Tibial artery (tissue), 4 donors: ENCODE measurements around the gene NOP9.
A peak's percentile ranks its signal among the peaks of the same experiment; 100 is the strongest.

ENCODE experiments used
- DNase-seq, 2 donors: peaks; one replicate each; pipeline ENCODE4 v3.0.0-alpha.2; 2019
- H3K27ac ChIP-seq, 2 donors: fragments of 200-600 bp; sonication (generic) in 1 of 2; 1 replicate in 1 of 2; 2 replicates in 1 of 2; pipeline ENCODE4 v1.5.1; 2018 to 2019; ENCODE audit warnings: mild to moderate bottlenecking in 1 of 2
- H3K27me3 ChIP-seq, 2 donors: fragments of 200-600 bp; sonication (generic) in 1 of 2; one replicate each; pipeline versions ENCODE4 v1.5.1 to v1.6.0; 2016 to 2019
- H3K36me3 ChIP-seq, 3 donors: fragments of 200-600 bp; sonication (generic) in 2 of 3; one replicate each; pipeline ENCODE4 v1.5.1; 2016 to 2019; ENCODE audit warnings: mild to moderate bottlenecking in 2 of 3
- H3K4me1 ChIP-seq, 4 donors: fragments of 200-600 bp; sonication (generic) in 2 of 4; 1 replicate in 3 of 4; 2 replicates in 1 of 4; pipeline ENCODE4 v1.5.1; 2016 to 2019
- H3K4me3 ChIP-seq, 2 donors: fragments of 200-600 bp; sonication (generic) in 1 of 2; 1 replicate in 1 of 2; 2 replicates in 1 of 2; pipeline ENCODE4 v1.5.1; 2018 to 2019; ENCODE audit warnings: mild to moderate bottlenecking in 2 of 2
- H3K9me3 ChIP-seq, 3 donors: fragments of 200-600 bp; sonication (generic) in 1 of 3; one replicate each; pipeline ENCODE4 v1.5.1; 2016 to 2019
- intact Hi-C: fragments of 100-400 bp; cut with DNase I; formaldehyde crosslinking; loops from one replicate; pipeline ENCODE4 v1.15.0; 2023; ENCODE audit warnings: low total_unique reads
- TF ChIP-seq, protein P1 (sequence below), 2 experiments: fragments of 200-600 bp in 1 of 2; fragments of 450-650 bp in 1 of 2; IDR thresholded peaks; one replicate each; pipeline ENCODE4 v1.5.1; 2017 to 2019; ENCODE audit warnings: antibody characterized with exemption in 2 of 2, mild to moderate bottlenecking in 1 of 2, moderate library complexity in 1 of 2

Gene NOP9, protein sequence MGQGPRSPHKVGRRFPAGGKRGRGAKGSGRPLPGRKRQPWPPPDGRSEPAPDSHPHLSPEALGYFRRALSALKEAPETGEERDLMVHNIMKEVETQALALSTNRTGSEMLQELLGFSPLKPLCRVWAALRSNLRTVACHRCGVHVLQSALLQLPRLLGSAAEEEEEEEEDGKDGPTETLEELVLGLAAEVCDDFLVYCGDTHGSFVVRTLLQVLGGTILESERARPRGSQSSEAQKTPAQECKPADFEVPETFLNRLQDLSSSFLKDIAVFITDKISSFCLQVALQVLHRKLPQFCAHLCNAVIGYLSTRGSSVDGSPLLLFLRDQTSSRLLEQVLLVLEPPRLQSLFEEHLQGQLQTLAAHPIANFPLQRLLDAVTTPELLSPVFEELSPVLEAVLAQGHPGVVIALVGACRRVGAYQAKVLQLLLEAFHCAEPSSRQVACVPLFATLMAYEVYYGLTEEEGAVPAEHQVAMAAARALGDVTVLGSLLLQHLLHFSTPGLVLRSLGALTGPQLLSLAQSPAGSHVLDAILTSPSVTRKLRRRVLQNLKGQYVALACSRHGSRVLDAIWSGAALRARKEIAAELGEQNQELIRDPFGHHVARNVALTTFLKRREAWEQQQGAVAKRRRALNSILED

DNA sequence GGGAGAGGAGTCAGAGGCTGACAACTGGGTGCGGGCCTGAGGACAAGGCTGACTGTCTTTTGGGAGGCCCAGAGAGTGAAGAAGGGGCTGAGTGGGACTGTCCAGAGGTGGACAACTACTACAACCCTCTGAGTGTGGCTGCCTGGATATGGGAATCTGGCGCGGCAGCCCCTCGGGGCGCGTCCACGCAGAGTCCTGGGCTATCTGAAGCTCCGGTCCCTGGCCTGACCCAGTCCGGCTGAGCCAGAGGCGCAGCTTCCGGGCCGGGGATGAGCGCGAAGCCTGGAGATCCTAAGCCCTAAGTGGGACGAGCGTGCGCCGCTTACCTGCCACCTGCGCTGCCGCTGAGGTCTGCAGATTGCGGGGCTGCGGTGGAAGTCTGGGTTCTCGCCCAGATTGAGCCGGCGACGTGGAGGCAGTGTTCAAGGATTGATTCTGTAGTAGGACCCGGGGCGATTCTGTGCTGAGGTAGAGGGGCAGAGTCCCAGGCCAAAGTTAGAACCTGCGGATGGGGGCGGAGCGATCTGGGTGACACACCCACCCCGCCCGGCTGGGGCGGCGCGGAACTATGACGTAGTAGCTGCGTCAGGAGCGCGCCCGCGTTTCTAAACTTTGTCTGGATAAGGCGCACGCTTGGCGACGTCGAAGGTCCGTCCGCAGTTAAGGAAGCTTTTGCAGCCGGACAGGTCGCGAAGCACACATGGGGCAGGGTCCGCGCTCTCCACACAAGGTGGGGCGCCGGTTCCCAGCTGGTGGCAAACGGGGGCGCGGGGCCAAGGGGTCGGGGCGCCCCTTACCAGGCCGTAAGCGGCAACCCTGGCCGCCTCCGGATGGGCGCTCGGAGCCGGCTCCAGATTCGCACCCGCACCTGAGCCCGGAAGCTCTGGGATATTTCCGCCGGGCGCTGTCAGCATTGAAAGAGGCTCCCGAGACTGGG, at the start of gene NOP9, which contains the start of gene DHRS1:
Gene NOP9 (plus strand): TSS at position 596 of the 937 bp plus-strand sequence. CDS start 105 bp downstream, at position 701.
Gene DHRS1 (minus strand): TSS at position 526 of the 937 bp plus-strand sequence. CDS start 674 bp downstream, outside the sequence.
- peak within 1 kb of the TSS; percentile 76 to 85 for H3K27ac ChIP-seq
- H3K36me3 ChIP-seq: peaks cover 44 to 54% (median 45%) of the 10 kb centered on the region in 3 donors
- peaks cover 0 to 34% (median 25%) of the 10 kb centered on the region in 4 donors for H3K4me1 ChIP-seq
- intact Hi-C loops: loop anchor here (5.0 kb wide), 1 partner anchor 57 kb away; the partner anchor contains the start of gene TINF2
- H3K27me3 ChIP-seq: no peaks in the 10 kb centered on the region
- TF ChIP-seq, protein P1, sequence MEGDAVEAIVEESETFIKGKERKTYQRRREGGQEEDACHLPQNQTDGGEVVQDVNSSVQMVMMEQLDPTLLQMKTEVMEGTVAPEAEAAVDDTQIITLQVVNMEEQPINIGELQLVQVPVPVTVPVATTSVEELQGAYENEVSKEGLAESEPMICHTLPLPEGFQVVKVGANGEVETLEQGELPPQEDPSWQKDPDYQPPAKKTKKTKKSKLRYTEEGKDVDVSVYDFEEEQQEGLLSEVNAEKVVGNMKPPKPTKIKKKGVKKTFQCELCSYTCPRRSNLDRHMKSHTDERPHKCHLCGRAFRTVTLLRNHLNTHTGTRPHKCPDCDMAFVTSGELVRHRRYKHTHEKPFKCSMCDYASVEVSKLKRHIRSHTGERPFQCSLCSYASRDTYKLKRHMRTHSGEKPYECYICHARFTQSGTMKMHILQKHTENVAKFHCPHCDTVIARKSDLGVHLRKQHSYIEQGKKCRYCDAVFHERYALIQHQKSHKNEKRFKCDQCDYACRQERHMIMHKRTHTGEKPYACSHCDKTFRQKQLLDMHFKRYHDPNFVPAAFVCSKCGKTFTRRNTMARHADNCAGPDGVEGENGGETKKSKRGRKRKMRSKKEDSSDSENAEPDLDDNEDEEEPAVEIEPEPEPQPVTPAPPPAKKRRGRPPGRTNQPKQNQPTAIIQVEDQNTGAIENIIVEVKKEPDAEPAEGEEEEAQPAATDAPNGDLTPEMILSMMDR (IDR thresholded peaks at IDR 0.05): no peak
- DNase-seq: peak; percentile 89 to 92
- peak within 1 kb of the TSS; percentile 91 to 96 for H3K4me3 ChIP-seq
- no peaks in the 10 kb centered on the region for H3K9me3 ChIP-seq

DNA sequence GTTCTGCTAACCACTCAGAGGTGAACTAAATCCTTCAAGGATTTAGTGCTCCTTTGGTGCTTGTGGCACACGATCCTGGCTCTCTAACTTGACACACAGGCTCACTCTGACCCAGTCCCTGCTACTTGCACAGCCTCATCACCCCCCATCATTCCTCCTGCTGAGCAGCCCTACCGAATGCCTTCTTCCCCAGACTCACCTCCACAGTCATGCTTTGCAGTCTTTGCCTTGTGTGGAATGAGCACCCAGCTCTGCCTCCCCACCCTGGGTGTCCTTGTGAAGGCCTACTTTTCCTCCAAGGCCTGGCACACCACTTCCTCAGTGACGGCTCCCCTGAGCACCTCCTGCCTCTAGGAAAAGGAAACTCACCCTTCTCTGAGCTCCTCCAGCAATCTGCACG, 49.3 kb upstream of the NOP9 start:
- intact Hi-C loops: no loop called here
- DNase-seq: peak in 1 of 2 donors; percentile 46
- Histone ChIP-seq H3K36me3 (peaks cover 0 to 27% (median 0%) of the 10 kb centered on the region in 3 donors), H3K4me1 (no peaks in the 10 kb centered on the region), H3K4me3 (no peak overlapping the region), H3K27ac (no peak overlapping the region), H3K9me3 (no peaks in the 10 kb centered on the region), H3K27me3 (no peaks in the 10 kb centered on the region)
- TF ChIP-seq, protein P1 (IDR thresholded peaks at IDR 0.05): no peak

DNA sequence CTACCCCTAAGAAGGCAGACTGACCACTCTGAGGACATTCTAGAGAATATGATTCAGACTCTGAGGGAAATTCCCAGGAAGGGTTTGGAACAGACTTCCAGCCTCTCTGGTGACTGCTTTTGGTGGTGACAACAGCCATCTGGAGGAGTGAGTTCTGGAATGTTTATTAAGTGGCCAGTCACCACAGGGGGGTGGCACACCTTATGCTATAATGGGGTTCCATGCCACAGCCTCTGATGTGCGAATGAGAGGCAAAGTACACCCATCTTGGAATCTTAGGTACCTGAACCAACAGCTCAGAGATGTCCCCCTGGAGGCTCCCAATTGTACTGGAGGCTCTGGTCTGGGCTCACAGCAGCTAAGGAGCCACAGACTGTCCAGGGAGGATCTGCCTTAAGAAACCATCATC, 47.8 kb upstream of the NOP9 start:
- no peak for DNase-seq
- H3K27ac ChIP-seq: no peak overlapping the region

DNA sequence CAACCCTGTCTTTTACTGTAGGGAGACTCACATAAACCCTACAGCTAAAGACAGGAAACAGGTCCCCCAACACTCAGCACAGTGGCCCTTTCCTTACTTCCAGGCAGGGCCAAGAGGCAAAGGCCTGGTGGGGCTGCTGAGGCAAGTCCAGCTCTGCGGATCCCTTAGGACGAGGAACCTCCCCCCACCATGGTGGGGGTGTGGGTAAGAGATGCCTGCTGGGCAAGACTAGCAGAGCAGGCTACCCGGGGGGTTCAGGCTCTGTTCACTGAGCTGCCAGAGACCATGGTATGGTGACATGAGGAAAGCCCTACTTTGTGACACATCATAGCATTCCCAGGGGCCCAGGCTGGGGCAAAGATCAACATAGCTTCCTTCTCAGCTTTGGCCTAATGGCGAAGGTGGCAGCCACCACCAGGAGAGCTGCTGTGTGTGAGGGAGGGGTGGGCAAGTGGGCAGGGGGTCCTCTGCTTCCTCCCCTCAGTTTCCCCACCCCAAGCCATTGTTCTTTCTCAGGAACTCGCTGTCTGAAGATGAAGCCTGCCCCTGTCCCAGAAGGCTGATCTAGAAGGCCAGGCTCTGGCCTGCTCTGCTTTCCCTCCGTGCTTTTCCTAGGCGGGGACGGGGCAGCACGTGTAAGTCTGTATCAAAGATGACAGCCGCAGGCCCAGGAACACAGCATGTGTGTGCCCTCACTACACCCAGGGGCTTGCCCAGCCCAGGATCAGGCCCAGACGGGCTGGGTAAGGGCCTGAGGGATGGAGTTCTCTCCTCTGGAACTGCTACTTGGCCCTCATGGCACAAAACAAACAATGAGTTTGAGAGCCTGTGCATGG, 47.1 kb upstream of the NOP9 start:
- no peaks in the 10 kb centered on the region for H3K9me3 ChIP-seq
- DNase-seq: peak in 1 of 2 donors; percentile 51
- H3K4me1 ChIP-seq: no peaks in the 10 kb centered on the region
- H3K36me3 ChIP-seq: peaks cover 0 to 28% (median 0%) of the 10 kb centered on the region in 3 donors
- intact Hi-C loops: no loop called here
- no peaks in the 10 kb centered on the region for H3K27me3 ChIP-seq
- H3K27ac ChIP-seq: no peak overlapping the region
- H3K4me3 ChIP-seq: no peak overlapping the region
- TF ChIP-seq, protein P1 (IDR thresholded peaks at IDR 0.05): no peak

More for the DNA sequence above, 47.8 kb upstream of the NOP9 start:
- no peaks in the 10 kb centered on the region for H3K4me1 ChIP-seq
- TF ChIP-seq, protein P1 (IDR thresholded peaks at IDR 0.05): no peak
- H3K9me3 ChIP-seq: no peaks in the 10 kb centered on the region
- intact Hi-C loops: no loop called here
- H3K27me3 ChIP-seq: no peaks in the 10 kb centered on the region
- peaks cover 0 to 28% (median 0%) of the 10 kb centered on the region in 3 donors for H3K36me3 ChIP-seq
- H3K4me3 ChIP-seq: no peak overlapping the region
